PFSK-1 (cell line): ENCODE measurements around the gene MET.

Experiments used
- FOXP2 ChIP-seq: optimal IDR thresholded peaks from 2 replicates; pipeline ENCODE3; 2011; ENCODE audit warnings: borderline replicate concordance, control low read depth, inconsistent platforms; ENCODE audit not compliant: insufficient read depth; ENCODE audit errors: extremely low read length, extremely low read depth
- POLR2AphosphoS5 ChIP-seq: IDR thresholded peaks from 2 replicates; pipeline ENCODE4 v1.6.1; 2012; ENCODE audit warnings: low read depth, mild to moderate bottlenecking, control low read depth, low read length, moderate library complexity
- SIN3A ChIP-seq: IDR thresholded peaks from 2 replicates; pipeline ENCODE4 v1.6.1; 2012; ENCODE audit warnings: mild to moderate bottlenecking, low read length, moderate library complexity, borderline replicate concordance; ENCODE audit not compliant: insufficient read depth
- TAF1 ChIP-seq: IDR thresholded peaks from 2 replicates; pipeline ENCODE4 v1.6.1; 2012; ENCODE audit warnings: low read length, control low read depth, borderline replicate concordance; ENCODE audit not compliant: insufficient read depth
- TF ChIP-seq, protein P1 (sequence below), 2 experiments: IDR thresholded peaks; 2 replicates each; pipeline versions ENCODE4 v1.6.1 to v1.8.0; 2011 to 2012; ENCODE audit warnings: low read depth in 2 of 2, low read length in 2 of 2, control low read depth in 1 of 2, inconsistent platforms in 1 of 2, mild to moderate bottlenecking in 1 of 2, moderate library complexity in 1 of 2; ENCODE audit not compliant: insufficient read depth in 1 of 2

MET gene

DNA sequence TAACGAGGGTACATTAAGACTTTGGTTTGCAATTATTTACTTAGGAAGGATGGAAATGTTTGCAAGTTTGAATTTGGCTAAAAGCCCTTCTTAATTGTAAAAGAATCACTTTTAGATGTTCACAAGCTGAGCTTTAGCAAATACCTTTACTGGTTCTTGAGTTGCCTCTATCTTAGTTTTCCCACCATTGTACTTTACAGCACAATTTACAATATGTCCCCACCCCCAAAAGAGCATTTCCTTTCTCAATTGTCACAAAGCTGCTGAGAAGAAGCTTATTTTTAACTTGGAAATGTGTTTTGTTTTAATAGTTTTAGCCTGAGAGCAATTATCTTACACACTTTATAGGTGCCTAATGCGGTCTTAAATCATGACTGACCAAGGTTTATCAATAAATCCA lies 81.1 kb downstream of the MET start:
- TF ChIP-seq, protein P1, sequence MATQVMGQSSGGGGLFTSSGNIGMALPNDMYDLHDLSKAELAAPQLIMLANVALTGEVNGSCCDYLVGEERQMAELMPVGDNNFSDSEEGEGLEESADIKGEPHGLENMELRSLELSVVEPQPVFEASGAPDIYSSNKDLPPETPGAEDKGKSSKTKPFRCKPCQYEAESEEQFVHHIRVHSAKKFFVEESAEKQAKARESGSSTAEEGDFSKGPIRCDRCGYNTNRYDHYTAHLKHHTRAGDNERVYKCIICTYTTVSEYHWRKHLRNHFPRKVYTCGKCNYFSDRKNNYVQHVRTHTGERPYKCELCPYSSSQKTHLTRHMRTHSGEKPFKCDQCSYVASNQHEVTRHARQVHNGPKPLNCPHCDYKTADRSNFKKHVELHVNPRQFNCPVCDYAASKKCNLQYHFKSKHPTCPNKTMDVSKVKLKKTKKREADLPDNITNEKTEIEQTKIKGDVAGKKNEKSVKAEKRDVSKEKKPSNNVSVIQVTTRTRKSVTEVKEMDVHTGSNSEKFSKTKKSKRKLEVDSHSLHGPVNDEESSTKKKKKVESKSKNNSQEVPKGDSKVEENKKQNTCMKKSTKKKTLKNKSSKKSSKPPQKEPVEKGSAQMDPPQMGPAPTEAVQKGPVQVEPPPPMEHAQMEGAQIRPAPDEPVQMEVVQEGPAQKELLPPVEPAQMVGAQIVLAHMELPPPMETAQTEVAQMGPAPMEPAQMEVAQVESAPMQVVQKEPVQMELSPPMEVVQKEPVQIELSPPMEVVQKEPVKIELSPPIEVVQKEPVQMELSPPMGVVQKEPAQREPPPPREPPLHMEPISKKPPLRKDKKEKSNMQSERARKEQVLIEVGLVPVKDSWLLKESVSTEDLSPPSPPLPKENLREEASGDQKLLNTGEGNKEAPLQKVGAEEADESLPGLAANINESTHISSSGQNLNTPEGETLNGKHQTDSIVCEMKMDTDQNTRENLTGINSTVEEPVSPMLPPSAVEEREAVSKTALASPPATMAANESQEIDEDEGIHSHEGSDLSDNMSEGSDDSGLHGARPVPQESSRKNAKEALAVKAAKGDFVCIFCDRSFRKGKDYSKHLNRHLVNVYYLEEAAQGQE (IDR thresholded peaks at IDR 0.05; ENCODE audit: insufficient read depth in 1 of 2, low read depth in 2 of 2, low read length in 2 of 2) = no peak
- no peak for TF ChIP-seq FOXP2
- TF ChIP-seq POLR2AphosphoS5 = no peak
- TF ChIP-seq TAF1 = no peak
- no peak for TF ChIP-seq SIN3A

DNA sequence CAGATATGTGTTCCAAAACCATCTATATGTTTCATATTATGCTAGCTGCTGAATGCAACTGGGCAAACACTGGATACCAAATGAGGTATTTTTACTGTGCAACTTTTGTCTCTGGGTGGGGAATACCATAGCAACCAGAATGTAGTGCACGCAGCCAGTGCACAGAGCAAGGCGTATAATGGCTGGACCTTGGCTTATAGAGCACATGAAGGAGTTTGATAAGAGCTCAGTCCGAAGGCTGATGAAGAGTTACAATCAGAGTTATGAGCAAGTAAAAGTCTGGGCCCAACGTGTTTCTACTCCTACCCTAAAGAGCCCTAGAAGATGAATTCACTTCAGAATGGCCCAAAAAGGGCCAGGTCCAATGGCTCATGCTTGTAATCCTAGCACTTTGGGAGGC lies 82.2 kb downstream of the MET start:
- TF ChIP-seq TAF1 = no peak
- TF ChIP-seq, protein P1 (IDR thresholded peaks at IDR 0.05; ENCODE audit: insufficient read depth in 1 of 2, low read depth in 2 of 2, low read length in 2 of 2) = no peak

DNA sequence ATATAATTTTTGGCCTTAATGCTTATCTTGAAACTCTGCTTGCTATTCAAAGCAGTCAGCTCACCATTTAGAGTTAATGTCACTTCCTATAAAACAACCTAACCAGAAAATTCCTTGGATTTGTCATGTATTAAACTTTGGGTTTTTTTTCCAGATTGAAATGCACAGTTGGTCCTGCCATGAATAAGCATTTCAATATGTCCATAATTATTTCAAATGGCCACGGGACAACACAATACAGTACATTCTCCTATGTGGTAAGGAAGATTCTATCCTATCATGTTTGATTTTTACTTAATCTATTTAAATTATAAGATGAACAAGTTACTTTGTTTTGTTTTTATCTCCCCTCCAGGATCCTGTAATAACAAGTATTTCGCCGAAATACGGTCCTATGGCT lies 85.3 kb downstream of the MET start:
- no peak for TF ChIP-seq POLR2AphosphoS5
- no peak for TF ChIP-seq SIN3A
- no peak for TF ChIP-seq TAF1
- TF ChIP-seq, protein P1 (IDR thresholded peaks at IDR 0.05; ENCODE audit: insufficient read depth in 1 of 2, low read depth in 2 of 2, low read length in 2 of 2) = no peak
- TF ChIP-seq FOXP2 = no peak

DNA sequence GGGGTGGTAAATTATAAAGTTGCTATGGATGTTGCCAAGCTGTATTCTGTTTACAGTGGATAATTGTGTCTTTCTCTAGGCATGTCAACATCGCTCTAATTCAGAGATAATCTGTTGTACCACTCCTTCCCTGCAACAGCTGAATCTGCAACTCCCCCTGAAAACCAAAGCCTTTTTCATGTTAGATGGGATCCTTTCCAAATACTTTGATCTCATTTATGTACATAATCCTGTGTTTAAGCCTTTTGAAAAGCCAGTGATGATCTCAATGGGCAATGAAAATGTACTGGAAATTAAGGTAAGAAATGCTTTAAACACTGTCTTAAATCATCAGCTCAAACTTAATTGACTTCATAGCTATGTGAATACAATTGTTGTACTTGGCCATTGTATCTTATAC lies 91.0 kb downstream of the MET start:
- TF ChIP-seq TAF1 (no peak), POLR2AphosphoS5 (no peak), SIN3A (no peak), FOXP2 (no peak)
- TF ChIP-seq, protein P1 (IDR thresholded peaks at IDR 0.05; ENCODE audit: insufficient read depth in 1 of 2, low read depth in 2 of 2, low read length in 2 of 2) = no peak

- TF ChIP-seq POLR2AphosphoS5 = no peak
- TF ChIP-seq SIN3A = no peak
- no peak for TF ChIP-seq FOXP2
- TF ChIP-seq, protein P1 (IDR thresholded peaks at IDR 0.05; ENCODE audit: insufficient read depth in 1 of 2, low read depth in 2 of 2, low read length in 2 of 2) = no peak
- no peak for TF ChIP-seq TAF1
Measured at GRCh38 chr7:116763647-116764046, 91.7 kb downstream of the MET start.
